ENCODE results near the gene MYL4.
"Not testable (repeated sequence)": the region's sequence is repeated elsewhere in the genome, so short reads cannot be mapped to it uniquely, and the experiment has no call there.

The MYL4 gene

GRCh38 chr17:47223007-47223406, 13.9 kb downstream of the MYL4 start:
- no peak for DNase-seq

DNA sequence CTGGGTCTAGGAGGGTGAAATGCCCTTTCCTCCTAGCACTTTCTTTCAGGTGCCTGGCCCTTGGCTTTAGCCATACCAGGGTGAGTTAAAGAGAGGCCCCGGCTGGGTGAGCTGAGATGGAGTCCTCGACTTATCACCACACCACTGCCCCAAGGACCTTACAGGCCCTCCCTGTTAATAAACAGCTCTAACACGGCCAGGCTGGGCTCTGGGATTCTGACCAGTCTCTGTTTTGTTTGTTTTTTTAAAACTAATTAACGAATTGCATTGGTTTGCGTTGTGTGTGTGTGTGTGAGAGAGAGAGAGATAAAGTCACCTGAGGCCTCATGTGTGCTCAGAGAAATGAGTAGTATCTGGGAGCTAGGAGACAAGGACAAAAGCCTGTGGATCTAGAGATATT, 14.3 kb downstream of the MYL4 start:
- DNase-seq, result no peak

GRCh38 chr17:47224077-47224476, 14.9 kb downstream of the MYL4 start:
- DNase-seq, result not testable (repeated sequence)

GRCh38 chr17:47224966-47225365, 15.8 kb downstream of the MYL4 start:
- no peak for DNase-seq

- no peak for DNase-seq
These were observed 16.3 kb downstream of the MYL4 start for GRCh38 chr17:47225436-47225858.

DNA sequence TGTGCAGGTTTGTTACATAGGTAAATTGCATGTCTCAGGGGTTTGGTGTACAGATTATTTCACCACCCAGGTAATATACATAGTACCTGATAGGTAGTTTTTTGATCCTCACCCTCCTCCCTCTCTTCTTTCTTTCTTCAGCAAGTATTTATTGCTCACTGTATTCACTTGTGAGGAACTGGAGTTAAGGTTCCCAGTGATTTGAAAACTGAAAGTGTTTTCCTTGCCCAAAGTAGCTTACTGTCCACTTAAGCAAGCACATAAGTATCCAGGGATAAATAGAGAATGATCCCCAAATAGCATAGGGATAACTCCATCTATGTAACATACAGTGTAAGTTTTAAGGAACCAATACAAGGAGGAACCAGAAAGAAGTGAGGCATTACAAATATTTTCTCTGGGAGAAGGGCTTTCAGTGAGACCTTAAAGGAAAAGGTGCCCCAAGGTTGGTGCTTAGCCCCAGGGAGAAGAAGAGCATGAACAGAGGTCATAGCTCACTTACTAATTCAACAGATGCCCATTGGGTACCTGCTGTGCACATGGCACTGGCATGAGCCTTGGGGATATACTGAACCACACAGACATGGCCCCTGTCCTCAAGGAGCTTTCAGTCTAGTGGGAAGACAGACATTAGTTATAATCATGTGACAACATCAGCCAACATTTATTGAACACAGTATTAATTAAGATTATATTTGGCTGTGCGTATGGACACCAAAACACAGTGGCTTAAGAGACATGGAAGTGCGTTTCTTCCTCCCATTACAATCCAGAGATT, 17.0 kb downstream of the MYL4 start:
- no peak for DNase-seq

DNA sequence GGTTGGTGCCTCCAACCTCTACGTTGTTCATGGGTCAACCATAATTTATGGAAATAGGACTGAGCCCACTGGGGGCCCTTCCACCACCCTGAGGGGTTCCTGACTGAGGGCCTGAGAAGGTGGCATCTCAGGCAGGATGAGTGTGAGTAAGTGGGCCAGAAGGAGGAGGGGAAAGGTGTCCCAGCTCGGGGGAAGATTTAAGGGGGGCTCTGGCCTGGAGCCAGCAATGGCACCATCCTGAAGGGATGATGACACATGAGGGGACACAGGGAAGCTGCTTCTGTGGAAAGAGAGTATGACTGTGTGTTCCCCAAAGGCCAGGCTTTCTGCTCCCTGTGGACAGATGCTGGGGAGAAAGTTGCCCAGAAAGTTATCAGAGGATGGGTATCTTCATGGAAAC, 18.7 kb downstream of the MYL4 start:
- no peak for DNase-seq

DNA sequence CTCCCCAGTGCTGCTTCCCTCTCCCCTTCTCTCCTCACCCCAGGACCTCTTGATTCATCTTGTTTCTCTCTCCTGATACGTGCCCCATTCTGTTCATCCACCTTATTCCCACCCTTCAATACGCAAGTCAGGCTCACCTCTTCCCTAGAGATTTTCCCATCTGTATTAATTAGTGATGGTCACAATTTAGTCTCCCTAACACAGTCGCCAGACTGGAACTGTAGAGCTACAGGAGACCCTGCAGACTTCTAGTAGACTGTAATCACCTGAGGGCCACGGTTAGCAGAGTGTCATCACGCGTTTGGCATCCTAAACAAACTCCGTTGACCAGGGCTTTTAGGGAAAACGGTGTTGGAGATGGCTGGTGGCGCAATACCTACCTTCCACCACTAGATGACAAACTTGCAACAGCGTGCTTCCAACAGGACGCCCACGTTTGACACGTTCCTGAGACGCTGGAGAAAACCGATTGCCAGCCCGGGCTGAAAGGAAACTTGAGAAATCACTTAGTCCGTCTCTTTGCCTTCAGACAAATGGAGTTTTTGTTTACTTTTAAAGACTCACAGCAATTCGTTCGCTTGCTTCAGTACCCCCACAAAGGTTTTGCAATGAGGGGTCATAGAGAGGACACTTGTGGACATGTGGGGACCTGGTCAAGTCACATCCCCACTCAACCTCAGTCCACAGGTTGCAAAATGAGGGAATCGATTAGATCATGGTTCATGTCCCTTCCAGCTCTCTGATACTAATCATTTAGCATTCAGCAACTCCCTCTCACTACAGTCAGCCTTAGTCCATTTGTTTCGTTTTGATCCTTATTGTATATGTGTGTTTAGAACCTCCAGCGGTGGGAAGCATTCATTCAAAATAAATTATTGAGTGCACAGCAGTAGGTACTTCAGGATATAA, 20.6 kb downstream of the MYL4 start:
- peak; percentile 87 for DNase-seq

DNA sequence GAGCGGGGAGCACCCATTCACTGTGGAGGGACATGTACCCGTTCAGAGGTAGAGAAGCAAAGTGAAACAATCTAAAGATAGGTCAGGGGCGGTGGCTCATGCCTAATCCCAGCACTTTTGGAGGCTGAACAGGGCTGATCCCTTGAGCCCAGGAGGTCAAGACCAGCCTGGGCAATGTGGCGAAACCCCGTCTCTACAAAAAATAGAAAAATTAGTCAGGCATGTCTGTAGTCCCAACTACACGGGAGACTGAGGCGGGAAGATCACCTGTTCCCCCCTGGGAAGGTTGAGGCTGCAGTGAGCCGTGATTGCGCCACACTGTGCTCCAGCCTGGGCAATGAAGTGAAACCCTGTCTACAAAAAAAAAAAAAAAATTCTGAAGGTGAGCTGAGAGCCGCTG, 21.7 kb downstream of the MYL4 start:
- DNase-seq, result no peak

DNA sequence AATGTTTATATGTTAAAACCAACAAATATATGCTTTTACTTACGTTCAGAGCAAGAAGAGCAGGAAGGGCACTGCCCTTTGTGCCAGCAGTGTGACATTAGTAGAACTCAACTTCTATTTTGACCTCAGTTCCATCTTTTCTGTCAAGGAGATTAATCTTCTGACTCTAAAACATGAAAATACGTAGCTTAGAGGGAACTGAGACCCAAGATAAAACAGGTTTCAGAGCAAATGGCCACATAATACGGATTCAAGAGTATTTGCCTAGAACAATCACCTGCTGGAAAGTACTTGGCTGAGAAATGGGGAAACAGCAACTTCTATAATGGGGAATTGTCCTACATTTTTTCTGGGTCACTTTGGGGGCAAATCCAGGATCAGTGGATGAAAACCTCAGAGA, 22.2 kb downstream of the MYL4 start:
- DNase-seq, result no peak

- no peak for DNase-seq
These were observed 22.7 kb downstream of the MYL4 start for GRCh38 chr17:47231866-47232265.

GRCh38 chr17:47232465-47232864, 23.3 kb downstream of the MYL4 start:
- DNase-seq, result no peak

GRCh38 chr17:47235506-47235905, 26.4 kb downstream of the MYL4 start:
- no peak for DNase-seq

DNA sequence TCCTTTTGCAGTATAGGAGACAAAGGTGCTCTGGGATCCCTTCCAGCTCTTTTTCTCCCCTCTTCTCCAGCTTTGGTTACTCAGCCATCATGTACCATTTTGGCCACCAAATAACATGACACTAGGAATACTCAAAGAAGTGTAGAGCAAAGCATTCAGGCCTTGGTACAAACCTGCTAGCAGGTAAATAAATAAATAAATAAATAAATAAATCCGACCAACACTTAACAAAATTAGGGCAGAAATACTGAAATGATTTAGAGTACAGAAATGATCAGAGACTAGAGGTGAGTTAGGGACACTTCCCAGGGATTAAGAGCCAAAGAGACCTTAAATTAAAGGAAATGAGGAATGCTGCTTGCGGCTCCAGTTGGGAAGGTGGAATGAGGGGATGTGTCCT, 26.8 kb downstream of the MYL4 start:
- DNase-seq, result no peak

DNA sequence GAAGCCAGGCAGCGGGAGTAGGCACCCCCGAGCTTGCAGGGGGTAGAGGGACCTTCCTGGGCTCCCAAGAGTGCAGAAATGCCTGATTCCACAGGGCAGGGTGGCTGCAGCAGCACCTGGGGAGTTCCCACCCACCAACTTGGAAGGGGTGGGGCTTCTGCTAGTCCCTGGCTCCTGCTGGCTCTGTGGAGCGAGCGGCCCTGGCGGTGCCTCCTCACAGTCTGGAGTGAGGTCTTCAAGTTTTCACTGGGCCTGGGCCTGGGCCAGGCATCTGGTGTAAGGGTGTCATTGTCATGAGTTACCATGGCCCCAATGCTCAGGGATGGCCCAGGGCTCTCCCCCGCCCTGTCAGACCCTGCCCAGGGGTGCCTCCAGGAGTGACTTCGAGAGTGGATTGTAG, 28.7 kb downstream of the MYL4 start:
- no peak for DNase-seq

- DNase-seq, result no peak
These were observed 29.3 kb downstream of the MYL4 start for GRCh38 chr17:47238321-47239010.

- DNase-seq, result no peak
These were observed 30.4 kb downstream of the MYL4 start for GRCh38 chr17:47239619-47239966.

DNA sequence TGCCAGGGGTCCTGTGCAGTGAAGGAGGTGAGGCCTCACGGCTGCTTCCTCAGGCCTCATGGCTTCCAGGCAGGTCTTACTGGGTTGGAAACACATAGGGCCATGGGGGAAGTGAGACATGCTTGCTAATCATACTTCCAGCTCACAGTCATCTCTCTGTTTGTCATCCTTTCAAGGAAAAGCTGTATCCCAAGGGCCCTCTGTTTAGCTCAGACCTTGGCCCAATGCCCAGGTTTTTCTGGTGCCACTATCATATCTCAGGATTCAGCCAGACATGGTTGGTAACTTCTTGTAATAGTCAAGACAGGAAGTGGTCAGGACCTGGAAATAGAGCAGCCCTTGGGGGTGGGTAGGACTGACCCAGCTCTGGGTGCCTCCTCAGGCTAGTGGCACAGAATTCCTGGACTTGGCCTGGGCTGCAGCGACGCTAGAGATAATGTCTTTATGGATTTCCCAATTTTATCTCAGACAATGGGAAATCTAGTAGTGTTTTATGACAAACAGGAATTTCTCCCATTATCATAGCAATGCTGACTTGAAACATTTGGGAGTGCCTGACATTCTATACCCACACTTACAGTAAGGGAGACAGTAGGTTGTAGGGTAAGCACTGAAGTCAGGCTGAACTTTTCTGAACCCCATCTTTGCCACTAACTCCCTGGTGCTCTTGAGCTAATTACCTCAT, 31.0 kb downstream of the MYL4 start:
- DNase-seq, result no peak

DNA sequence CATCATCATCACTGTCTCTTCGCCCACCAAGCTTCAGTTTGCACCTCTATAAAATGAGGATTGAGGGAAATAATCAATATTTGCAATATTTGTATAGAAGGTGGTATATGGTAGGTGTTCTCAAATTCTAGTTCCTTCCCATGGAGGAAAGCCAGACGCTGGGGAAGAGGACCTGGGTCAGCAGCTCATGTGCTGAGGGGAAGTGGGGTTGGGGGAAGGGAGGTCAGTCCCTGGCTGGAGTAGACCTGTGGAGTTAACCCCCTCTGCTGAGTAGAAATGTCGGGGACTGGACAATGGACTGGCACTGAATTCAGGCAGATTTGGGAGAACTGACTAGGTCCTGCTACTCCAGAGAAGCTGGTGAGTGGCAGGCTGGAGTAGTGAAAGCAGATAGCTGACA, 31.7 kb downstream of the MYL4 start:
- DNase-seq, result no peak

GRCh38 chr17:47242648-47243047, 33.5 kb downstream of the MYL4 start:
- no peak for DNase-seq

DNA sequence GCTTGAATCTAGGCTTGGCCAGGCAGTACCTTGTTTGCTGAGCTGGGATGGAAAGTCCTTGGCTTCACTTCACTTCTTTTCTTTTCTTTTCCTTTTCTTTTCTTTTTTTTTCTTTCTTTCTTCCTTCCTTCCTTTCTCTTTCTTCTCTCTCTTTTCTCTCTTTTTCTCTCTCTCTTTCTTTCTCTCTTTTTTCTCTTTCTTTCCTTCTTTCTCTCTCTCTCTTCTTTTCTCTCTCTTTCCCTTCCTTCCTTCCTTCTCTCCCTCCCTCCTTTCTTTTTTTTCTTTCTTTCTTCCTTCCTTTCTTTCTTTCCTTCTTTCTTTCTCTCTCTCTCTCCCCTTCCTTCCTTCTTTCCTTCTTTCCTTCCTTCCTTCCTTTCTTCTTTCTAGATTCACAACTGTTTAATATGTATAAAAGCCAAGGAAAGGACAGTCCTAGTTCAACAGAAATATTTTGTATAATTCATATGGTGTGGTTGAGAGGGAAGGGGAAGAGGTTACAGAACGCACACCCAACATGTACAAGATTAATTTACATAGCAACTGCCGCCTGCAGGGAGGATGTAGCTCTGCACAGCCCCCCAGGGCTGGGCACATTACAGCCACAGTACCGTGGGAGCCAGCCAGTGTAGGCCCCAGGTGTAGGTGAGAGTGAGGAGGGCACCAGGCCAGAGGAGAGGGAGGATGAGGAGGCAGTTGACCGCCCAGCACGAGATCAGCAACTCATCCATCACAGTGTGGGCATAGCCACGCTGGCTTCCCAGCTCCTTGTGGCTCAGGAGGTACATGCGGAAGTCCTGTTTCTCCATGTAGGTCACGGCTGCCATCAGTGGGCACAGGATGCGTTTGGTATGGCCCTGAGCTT, 34.8 kb downstream of the MYL4 start:
- DNase-seq, result no peak

DNA sequence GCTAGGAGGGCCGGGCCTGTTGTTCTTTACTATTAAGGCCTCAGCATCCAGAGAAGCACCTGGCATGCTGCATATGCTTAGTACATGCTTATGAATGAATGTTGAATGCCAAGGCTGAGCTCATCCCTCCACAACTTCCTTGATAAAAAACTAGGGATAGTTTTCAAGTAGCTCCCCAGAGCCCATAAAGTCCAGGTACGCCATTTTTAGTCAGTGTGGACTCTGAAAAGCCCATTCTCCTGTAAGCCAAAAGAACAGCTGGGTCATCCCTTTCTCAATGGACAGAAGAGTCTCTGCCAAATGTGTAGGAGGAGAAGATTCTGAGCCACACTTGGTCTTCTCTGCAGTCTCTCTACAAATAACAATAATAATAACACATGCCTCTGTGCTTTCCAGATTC, 35.5 kb downstream of the MYL4 start:
- no peak for DNase-seq

Measured in NCI-H774 (cell line).